Hepatocyte (in vitro differentiated cells): ENCODE results near the gene CSNK2B.

Experiments
- CTCF ChIP-seq: fragments of 200-600 bp; sonication (generic); IDR thresholded peaks from 2 replicates; pipeline ENCODE4 v1.5.1; 2016; ENCODE audit warnings: antibody characterized with exemption, mild to moderate bottlenecking; ENCODE audit not compliant: poor library complexity
- EZH2 ChIP-seq: fragments of 200-600 bp; sonication (generic); IDR thresholded peaks from 2 replicates; pipeline ENCODE4 v1.6.1; 2016; ENCODE audit warnings: antibody characterized with exemption, mild to moderate bottlenecking, borderline replicate concordance
- EZH2phosphoT487 ChIP-seq: fragments of 200-600 bp; sonication (generic); IDR thresholded peaks from one replicate; pipeline ENCODE4 v1.6.1; 2018; ENCODE audit warnings: antibody characterized with exemption, mild to moderate bottlenecking, low read depth, moderate library complexity; ENCODE audit not compliant: unreplicated experiment, severe bottlenecking

DNA sequence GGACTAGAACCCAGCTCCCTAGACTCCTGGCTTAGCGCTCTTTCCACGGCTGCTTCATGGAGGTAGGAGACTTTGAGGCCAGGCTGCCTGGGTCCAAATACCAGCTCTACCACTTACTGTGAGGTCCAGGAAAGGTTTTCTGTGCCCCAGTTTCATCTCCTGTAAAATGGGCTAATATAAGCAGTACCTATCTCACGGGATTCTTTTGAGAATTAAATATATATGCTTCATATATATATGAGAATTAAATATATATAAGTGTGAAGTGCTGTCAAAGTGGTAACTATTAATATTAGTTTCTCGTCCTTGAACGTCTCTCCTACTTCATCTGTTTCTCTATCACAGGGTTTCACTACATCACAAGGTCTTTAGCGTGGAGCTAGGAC lies 25.2 kb downstream of the CSNK2B start:
- TF ChIP-seq CTCF (no peak), EZH2 (no peak), EZH2phosphoT487 (no peak)
